Activated naive CD4-positive, alpha-beta T cell treated with anti-CD3 and anti-CD28 coated beads, Interleukin-2, amount 10 ng/mL, durations not matched to agents 5 hours and 36 hours (primary cell): Measurements from ENCODE around the gene PTPN3. TPM values are rescaled to one million over a fixed set of nuclear protein-coding genes. Genes with fewer than 3 reads are reported as not detected.

ENCODE experiments used
- microRNA-seq: library from miRNA; unstranded; fragments of <30 nt; microRNA quantifications from one replicate; pipeline ENCODE4 v1.2.0, GENCODE V29; 2022; ENCODE audit warnings: borderline microRNAs expressed, borderline replicate concordance
- total RNA-seq, 2 experiments: library from RNA; stranded (reverse); gene quantifications; one replicate each; pipeline ENCODE4 v1.2.3, GENCODE V29; 2021

The PTPN3 gene
- under 1 TPM in 1 of 2 experiments, not detected in 1; 0.03 TPM for total RNA-seq

DNA sequence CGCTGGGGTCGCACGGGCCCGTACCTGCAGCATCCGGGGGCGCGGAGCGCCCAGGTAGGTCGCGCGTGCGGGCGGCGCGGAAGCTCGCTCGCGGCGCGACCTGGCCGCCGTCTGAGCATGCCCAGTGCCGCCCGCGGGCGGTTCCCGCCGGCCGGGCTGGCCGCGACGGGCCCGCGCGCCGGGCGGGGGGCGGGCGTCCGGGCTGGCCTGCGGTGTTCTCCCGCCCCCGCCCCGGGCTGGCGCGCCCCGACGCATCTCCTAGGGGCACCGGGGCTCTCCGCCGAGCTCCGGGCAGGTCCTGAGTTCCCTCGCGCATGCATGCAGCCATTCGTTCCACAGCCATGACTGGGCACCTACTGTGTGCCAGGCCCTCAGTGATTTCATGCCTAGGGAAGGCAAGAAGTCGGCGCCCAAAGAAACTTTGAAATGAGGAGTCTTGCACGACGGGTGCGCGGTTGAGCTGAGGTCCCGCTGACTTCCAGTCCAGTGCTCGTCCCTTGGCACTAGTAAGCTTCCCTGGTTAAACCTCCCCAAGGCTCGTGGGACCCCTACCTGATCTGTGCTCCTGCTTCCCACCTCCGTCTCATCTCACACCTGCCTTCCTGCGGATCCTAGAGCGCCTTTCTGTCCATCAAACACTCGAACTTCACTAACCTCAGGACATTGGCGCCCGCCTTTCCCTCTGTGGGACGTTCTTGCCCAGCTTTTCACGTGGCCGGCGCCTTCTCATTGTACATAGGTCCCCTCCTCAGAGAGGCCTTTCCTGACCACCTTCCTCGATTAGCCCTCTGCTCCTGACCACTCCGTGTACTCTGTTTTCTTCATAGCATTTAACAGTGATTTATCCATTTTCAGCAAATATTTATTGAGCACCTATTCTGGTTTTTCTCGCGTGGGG, at the start of gene PTPN3:
Gene PTPN3 (minus strand): TSS at position 113 of the 898 bp plus-strand sequence. CDS start 34,873 bp downstream, outside the sequence.

Small RNA genes lying within 50 kb of the gene (microRNA-seq; reads per million reads assigned to microRNA genes)
- gene MIR3927 = not detected

Other genes starting within 250 kb of the PTPN3 start
- not detected for gene EPB41L4B, start 177.2 kb downstream of the PTPN3 start, total RNA-seq